Testis (tissue), 2 donors: ENCODE results near the gene FAM210B.

Experiments used
- POLR2A ChIP-seq: fragments of 450-650 bp; IDR thresholded peaks from one replicate; pipeline ENCODE4 v1.6.1; 2017; ENCODE audit warnings: antibody characterized with exemption, mild to moderate bottlenecking, moderate library complexity
- TF ChIP-seq, protein P1 (sequence below), 3 experiments: fragments of 450-650 bp in 2 of 3; fragments of 200-600 bp in 1 of 3; sonication (generic) in 1 of 3; IDR thresholded peaks; one replicate each; pipeline ENCODE4 v1.5.1; 2016 to 2019; ENCODE audit warnings: antibody characterized with exemption in 3 of 3, mild to moderate bottlenecking in 2 of 3, moderate library complexity in 1 of 3

DNA sequence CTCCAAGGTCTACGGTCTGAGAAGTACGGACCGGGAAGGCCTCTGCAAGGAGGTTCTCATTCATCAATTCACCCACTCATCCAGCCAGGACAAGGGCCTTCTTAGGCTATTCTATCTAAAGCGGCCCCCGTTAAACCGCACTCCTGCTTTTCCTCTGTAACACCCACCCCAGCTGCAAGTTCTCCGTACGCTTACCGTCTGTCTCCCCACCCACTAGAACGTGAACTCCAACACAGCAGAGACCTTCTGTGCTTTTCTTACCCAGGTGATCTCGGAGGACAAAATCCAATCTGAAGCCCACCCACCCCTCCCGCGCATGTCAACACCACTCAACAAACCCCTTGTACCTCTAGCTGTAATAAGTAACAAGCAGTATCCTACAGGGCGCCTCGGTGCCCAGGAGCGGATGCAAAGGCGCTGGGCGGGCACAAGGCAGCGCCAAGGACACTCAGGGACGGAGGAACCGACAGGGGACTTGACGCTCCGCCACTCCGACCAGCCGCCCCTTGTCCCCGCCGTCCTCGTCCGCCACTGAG is 32.9 kb downstream of the FAM210B start:
- TF ChIP-seq, protein P1, sequence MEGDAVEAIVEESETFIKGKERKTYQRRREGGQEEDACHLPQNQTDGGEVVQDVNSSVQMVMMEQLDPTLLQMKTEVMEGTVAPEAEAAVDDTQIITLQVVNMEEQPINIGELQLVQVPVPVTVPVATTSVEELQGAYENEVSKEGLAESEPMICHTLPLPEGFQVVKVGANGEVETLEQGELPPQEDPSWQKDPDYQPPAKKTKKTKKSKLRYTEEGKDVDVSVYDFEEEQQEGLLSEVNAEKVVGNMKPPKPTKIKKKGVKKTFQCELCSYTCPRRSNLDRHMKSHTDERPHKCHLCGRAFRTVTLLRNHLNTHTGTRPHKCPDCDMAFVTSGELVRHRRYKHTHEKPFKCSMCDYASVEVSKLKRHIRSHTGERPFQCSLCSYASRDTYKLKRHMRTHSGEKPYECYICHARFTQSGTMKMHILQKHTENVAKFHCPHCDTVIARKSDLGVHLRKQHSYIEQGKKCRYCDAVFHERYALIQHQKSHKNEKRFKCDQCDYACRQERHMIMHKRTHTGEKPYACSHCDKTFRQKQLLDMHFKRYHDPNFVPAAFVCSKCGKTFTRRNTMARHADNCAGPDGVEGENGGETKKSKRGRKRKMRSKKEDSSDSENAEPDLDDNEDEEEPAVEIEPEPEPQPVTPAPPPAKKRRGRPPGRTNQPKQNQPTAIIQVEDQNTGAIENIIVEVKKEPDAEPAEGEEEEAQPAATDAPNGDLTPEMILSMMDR (IDR thresholded peaks at IDR 0.05) = no peak
- TF ChIP-seq POLR2A = no peak
